Transverse colon (tissue), 3 donors: ENCODE results near the gene ARHGAP18.

Source experiments
- CTCF ChIP-seq, 5 experiments: fragments of 200-600 bp in 3 of 5; fragments of 450-650 bp in 2 of 5; sonication (generic) in 3 of 5; IDR thresholded peaks; 1 replicate in 2 of 5; 2 replicates in 3 of 5; pipeline ENCODE4 v1.5.1; 2016 to 2017; ENCODE audit warnings: antibody characterized with exemption in 5 of 5, inconsistent platforms in 3 of 5, mild to moderate bottlenecking in 2 of 5, moderate library complexity in 1 of 5
- EP300 ChIP-seq: sonication (generic); formaldehyde crosslinking; IDR thresholded peaks from one replicate; pipeline ENCODE4 v1.6.1; 2017; ENCODE audit warnings: antibody characterized with exemption, low read depth

DNA sequence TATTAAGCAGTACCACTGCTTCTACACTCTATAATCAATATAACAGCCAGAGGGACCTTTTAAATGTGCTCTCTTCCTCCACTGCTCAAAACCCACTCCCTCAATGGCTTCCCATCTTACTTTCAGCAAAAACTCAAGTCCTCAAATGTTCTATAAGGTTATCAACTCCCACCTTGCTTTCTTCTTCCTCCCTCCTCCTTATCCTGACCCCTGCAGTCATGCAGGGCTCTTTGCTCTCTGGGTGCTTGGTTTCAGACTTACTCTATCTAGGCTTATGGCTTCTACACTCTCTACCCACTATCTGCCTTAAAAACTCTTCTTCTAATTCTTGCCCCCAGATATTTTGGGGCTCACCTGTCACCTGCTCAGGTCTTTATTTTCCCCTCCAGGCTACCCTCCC is 5.3 kb downstream of the ARHGAP18 start:
- TF ChIP-seq CTCF (IDR thresholded peaks at IDR 0.05) (no peak), EP300 (no peak)
